GM19025 (cell line): ENCODE data around the gene KHK.
"Not testable (repeated sequence)": the region's sequence is repeated elsewhere in the genome, so short reads cannot be mapped to it uniquely, and the experiment has no call there.

Experiments used
- ATAC-seq: cut with Tn5 transposase; IDR thresholded peaks from one replicate; pipeline ENCODE4 v1.9.1; 2021; ENCODE audit warnings: mild to moderate bottlenecking, low read depth, moderate library complexity; ENCODE audit not compliant: unreplicated experiment

KHK gene

DNA sequence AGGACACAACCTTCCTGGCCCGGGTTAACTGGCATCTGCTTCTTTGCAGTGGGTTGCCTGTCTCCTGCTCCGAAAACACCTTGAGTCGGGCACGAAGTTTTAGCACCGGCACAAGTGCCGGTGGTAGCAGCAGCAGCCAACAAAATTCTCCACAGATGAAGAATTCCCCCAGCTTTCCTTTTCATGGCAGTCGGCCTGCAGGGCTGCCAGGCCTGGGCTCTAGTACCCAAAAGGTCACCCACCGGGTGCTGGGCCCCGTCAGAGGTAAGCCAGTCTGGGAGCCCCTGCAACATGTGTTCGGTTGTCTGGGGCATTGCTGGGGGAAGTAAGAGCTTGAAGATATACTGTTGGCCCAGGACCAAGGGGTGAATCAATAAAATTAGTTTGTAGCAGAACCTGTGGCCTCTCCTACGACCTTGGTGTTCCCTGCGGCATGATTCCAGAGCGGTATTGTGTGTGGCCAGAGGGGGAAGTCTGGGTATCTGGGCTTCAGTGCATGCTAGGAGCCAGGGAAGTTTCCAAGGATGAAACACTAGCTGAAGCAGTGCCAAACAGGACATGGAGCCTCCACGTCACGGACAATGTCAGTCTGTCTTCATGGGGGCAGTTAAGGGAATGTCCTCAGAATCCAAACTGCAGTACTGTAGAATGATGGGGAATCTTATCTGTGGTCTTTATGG, 27.3 kb upstream of the KHK start:
- no peak for ATAC-seq

DNA sequence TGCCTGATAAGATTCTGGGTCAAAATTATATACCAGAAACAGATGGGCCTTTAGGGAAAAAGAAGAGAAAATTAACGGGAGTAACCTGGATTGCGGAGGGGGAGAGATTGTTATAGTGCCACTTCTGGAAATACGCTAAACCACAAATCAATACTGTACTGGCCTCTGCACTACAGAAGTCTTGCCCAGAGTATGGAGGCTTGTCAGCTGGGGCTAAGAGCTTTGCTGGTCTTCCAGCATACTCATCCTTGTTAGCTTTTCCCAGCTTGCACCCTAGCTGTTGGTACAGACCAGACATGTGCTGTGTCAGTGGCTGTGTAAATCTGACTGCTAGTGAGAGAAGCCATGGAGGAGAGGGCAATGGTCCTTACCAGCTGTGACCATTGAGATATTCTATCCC, 26.2 kb upstream of the KHK start:
- no peak for ATAC-seq

DNA sequence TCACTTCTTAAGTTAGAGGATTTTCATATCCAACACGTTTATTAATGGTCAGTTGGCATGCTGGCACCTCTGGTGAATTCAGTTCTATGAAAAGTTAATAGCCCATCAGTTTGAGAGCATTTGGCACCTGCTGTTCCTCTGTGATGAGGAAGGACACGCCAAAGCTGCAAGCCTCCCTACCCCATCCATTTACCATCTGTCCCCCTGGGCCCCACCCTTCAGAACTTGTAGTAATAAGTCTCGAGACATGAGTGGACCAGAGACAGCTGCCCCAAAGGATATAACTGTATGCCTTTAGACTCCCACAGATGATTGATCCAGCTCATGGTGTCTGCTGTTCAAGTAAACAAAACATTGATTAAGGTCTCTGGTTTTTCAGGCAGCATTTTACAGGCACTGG, 21.4 kb upstream of the KHK start:
- ATAC-seq: no peak

DNA sequence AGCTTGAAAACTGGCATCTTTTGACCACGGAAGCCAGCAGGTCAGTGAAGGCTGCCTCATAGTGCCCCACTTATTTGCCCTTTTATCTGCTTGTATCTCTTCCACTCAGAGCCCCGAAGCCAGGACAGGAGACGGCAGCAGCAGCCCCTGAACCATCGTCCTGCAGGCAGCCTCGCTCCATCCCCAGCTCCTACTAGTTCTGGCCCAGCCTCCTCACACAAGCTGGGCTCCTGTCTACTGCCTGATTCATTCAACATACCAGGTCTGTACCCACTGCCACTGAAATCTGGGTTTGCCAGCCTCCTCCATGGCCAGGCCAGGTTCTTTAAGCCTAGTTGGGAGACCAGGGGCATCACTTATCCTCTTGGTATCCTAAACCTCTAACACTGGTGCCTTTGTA, 19.2 kb upstream of the KHK start:
- no peak for ATAC-seq

DNA sequence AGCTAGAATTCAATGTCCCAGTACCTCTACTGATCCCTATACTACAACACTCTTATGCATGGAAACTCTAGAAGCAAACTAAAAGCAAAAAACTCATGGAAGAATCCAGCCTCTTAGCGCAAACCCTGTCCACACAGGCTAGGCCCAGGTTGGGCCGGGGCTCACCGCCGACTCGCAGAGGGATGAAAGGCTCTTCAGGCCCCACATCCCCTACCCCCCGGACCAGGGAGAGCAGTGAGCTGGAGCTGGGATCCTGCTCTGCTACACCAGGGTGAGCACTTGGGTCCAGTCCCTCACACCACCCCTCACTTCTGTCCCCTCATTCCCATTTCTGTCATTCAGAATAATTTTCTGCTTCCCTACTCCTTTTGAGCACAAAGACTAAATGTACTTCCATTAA, 17.1 kb upstream of the KHK start:
- ATAC-seq: no peak

DNA sequence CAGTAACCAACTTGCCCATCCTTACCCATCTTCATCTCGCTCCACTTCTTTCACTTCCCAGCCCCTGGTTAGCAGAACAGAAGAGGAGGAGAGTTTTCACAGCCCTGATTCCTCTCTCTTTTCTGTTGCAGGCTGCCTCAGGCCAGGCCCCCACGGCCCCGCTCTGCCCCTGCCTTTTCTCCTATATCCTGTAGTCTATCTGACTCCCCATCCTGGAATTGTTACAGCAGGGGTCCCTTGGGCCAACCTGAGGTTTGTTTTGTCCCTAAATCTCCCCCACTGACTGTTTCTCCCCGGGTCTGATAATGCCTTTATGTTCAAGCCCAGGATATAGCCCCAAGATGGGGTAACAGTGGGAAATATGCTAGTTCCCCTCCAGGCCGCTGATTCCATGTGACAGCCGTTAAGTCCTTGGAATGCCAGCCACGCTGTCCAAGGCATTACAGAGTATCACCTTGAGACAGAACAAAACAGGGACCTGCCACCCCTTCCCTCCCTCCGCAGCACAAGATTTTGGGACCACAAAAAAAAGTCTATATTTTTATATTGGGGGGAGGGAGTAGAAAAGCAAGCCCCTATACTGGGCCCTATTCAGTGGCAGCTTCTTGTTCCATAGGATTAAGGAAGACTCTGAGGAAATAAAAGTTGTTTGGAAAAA, 16.5 kb upstream of the KHK start:
- no peak for ATAC-seq

DNA sequence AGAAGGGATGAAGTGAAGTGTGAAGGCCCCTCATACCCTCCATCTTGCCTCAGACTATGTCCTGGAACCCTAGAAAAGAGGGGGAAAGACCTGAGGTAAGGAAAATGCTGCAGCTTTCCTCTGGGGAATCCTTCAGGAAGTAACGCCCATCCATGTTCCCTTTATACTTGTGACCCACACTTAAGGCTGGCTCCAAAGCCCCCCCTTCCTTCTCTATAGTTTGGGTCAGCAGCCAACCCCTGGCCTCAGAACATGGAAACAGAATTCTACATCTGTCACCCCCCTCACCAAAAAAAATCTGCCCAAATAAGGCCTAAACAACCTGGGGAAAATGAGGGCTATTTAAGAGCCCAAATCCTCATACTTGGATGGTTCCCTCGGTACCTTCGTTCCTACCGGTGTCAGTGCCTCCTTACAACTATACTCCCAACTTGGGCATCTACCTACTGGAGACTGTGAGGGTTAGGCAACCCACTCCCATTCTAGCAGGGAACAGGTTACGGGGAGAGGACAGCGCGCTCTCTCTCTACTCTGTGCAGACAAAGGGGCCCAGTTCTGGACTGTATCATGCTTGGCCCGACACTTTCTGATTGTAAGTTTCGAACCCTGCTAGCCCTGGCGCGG, 15.8 kb upstream of the KHK start:
- no peak for ATAC-seq

DNA sequence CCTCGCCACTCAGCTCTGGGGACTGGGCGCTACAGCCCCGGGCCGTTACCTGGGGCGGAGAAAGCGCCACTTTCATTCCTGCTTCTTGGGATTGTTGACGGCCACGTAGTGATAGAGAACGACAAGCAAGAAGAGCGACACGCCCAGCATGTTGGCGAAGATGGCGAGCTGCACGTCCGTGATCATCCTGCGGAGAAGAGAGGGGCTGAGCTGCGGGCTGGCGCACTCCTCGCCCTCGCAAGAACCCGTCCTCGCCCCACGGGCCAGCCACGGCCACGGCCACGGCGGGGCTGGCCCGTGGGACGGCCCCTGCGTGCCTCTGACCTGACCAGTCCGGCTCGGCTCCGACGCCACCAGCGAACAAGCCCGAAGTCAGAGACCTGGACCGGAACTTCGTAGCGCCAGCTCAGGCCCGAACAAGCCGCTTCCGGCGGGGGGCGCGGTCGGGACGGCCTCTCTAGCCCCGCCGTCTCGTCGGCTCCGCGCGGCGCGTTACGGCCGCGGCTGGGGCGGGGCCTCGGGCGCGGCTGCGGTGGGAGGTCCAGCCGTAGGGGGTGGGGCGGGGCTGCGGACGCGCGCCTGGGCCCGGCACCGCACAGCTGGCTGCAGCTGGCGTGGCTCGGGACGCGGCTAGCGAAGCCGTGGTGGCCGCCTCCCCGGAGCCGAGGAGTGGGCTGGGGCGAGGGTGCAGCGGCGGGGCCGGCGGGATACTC, 15.1 kb upstream of the KHK start, which contains the start of gene OST4:
Gene OST4 (minus strand): TSS at position 378 of the 713 bp plus-strand sequence.
- peak; percentile 88 for ATAC-seq

DNA sequence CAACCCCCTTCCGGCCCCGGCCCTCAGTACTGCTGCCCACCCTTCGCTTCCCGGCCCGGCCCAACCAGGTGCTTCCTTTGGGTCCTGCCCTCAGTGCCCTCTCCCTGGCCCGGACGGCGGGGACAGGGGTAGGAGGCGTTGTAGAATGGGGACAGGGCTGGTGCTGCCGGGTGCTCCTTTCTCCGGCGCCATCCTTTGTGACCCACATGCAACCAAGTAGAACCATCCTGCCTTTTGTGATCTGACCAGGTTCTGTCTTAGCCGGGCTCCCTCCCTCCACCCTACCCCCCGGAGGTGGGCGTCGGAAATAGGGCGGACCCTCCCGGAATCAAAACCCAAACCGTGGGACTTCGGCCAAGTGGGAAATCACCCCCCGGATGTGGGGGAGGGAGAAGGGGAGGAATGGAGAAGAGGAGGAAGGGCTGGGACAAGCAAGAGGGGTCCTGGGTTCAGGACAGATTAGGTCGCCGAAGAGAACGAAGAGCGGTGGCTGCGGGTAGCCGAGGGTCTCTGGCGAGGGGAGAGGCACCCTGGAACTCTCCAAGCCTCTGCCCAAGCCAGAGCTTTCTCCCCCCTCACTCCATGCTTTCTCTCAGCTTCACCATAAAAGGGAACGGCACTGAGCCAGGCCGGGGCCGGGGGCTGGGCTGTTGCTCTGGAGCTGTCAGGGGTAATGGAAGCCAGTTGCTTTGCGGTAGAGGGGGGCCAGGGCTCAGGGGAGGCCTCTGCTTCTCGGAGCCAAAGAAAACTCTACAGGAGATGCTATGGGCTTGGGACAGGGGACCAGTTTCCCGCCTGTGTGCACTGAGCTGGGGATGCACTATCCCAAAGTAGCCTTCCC, 14.4 kb upstream of the KHK start:
- ATAC-seq: no peak

DNA sequence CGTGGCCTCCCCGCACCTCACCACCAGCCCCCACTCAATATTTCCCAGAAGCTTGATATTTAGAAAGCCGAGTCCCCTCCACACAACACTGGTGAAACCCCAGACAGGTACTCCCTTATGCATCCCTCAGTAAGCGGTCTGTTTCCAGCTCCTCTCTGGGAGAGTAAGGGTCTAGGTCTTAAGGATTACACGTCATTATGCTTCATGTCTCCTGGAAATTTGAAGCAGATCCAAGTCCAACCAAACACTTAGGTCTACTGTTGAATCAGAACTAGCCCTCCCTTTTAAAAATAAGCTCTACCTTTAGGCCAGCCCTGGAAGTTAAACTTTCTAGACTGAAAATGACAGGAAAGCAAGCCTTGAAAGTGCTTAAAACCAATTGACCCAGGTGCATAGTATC, 13.7 kb upstream of the KHK start:
- no peak for ATAC-seq

DNA sequence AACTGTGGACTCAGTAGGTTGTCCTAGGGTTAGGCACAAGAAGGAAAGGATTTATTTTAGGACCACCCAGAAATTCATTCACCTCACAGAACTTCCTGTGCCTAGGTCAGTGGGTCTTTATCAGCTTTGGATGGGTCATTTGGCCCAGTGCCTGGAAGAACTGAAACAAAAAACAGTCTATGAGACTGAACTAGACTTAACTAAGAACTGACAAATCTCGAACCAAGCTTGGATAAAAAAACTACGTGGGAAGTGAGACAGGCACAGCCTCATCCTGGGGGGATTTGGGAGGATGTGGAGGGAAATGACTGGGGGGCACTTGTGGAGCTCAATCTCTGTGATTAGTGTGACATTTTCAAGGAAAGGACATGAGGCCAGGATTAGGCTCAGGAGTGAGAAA, 12.8 kb upstream of the KHK start:
- no peak for ATAC-seq

DNA sequence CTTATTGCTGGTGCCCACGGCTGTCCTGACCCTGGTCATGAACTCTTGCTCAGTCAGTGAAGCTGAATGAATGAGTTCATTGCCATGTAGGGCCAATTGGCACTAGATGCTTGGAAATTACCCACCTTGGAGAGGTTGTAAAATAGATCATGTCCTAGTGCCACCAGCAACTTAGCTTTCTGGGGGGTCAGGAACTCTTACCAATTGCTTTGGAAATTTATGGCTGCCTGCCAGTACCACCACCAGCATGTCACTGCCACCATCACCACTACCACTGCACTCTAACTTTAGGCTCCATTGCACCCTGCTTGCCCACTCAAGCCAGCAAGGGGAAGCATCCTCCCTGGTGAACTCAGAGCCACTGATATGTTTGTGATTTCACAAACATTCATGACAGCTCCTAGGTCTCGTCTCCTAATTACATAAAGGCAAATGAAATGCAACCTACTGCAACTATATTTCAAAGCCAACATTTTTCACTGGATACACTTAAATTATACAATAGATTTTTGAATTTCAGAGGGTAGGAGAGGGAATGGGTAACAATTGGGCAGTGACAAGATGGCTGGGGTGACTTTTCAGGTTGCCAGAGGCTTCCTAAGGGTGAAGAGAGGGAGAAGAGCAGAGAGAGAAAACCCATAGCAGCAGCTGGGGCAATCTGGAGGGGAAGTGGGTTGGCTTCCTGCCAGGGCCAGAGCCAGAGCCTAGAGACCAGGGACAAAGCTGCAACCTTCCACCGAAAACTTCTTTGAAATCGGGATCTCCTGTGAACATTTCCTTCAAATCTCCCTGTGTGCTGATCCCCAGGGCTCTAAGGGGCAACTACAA, 11.6 kb upstream of the KHK start:
- no peak for ATAC-seq

DNA sequence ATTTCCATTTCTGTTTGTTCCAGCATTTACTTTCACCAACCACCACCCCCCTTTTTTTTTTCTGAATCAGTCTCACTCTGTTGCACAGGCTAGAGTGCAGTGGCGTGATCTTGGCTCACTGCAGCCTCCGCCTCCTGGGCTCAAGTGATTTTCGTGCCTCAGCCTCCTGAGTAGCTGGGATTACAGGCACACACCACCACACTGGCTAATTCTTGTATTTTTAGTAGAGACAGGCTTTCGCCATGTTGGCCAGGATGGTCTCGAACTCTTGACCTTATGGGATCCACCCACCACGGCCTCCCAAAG, 11.1 kb upstream of the KHK start:
- ATAC-seq: not testable (repeated sequence)

DNA sequence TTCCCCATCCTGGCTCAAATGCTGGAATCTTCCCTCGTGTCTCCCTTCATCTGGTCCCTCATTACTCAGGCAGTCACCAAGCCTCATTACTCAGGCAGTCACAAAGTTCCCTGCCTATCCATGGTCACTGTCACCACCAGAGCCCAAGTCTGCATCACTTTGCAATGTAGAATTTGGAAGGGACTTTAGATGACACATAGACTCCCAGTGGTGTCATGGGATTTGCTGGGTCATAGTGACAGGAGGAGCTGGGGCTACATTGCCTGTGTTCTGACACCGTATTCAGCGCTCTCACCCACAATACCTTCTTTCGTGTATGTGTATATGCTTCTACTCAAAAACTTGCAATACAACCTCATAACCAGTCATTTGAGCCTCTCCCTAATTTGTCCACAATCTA, 10.2 kb upstream of the KHK start:
- ATAC-seq: no peak

DNA sequence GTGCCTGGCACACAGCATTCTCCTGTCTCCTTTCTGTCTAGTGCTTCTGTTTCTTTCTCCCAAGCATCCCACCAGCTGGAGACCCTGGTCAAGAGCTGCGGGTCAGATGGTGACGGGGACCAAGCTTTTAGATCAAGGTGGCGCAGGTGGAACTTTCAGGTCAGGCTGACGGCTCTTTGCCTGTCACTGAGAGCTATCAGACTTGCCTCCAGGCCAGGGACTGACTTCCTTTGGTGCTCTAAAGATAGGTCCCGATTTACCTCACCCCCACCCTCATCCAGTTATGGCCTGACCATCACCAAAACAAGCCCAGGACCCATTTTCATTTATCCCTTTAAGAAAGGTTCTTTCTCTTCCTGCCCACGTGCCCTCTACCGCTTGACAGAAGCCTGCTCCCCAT, 9.3 kb upstream of the KHK start:
- no peak for ATAC-seq

DNA sequence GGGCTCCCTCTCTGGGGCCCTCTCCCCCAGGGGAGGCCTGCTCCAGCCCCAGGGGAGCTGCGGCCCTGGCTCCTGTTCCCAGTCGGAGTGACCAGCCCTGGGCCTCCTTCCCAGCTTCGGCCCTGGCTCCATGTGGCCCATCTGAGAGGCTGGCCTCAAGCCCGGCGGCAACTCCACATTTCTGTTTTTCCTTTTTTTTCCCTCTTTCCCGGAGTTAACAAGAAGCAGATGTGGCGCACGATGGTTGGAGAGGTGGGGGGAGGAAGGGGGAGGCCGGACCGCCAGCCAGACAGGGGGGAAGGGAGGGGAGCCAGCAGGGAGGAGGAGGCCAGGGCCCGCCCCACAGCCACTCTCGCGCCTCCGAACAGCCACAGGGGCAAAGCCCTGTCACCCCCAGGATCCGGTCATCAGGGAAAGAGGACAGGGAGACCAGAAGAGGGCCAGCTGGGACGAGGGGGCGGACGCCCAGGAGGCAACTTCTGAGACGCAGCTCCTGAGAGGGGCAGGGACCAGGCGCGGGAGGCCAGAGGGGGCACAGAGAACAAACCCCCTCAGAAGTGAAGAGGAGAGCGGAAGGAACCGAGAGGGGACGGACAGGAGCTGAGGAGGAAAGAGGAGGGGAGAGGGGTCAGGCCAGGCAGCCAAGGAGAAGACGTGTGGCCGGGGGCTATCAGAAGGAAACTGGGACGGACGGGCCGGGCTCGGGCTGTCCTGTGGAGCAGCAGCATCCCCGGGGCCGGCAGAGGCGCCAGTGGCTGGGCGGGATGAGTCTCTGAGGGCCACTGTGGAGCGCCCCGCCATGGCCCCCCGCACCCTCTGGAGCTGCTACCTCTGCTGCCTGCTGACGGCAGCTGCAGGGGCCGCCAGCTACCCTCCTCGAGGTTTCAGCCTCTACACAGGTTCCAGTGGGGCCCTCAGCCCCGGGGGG, 8.0 kb upstream of the KHK start, which contains the start of gene EMILIN1:
Gene EMILIN1 (plus strand): TSS at position 349 of the 928 bp plus-strand sequence. CDS start 451 bp downstream, at position 800.
- no peak for ATAC-seq

DNA sequence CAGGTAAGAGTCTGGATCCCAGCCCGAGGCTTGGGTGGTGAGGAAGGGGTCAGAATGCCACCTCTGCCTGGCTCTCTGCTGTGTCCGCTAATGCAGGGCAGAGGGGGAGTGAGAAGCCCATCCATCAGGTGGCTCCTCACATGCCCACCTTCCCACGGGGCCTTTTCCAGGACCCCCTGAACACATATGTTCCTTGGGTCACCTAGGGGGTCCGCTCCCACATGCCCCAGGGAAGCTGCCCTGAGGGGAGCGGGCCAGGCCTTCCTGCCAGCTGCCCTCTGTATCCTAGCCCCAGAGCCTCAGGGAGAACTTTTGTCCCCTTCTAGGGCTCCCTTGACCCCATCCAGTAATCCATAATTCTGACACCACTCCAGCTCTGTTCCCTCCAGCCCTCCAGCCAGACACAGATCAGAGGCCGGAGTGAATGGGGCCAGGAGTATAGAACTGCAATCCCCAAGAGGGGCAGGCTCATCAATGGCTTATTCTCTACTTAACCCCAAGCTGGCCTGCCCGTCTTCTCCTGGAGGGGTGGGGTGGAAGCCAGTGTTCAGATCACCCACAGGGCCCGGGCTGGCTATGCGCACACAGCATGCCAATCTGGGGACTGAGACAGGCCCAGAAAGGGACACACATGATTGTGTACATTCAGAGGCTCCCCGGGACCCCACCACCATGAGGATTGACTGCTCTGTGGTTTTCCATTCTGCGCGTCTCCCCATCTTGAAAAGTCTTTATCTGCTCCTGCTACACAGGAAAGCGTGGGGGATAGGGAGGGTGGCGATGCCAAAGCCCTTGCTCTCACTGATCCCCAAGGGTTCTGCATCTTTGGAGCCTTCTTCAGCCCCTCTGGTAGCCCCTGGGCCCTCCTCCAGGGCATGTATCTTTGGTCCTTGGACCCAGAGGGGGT, 7.1 kb upstream of the KHK start:
- no peak for ATAC-seq

DNA sequence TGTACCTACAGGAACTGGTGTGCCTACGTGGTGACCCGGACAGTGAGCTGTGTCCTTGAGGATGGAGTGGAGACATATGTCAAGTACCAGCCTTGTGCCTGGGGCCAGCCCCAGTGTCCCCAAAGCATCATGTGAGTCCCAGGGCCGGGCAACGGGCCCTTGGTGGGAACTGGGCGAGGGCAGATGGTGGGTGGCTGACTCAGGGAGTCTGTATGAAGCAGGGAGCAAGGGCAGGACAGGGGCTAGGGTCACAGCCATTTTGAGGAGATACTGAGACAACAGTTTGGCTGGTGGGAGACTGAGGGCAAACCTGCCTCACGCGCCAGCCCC, 6.5 kb upstream of the KHK start:
- ATAC-seq: no peak
